DMS79 treated with DMSO at 0.1 percent for 48 hours (cell line): ENCODE results near the gene GPR153.

Experiments
- DNase-seq: peaks from one replicate; lab custom pipeline; 2025; lab: John Stamatoyannopoulos, UW

Gene GPR153

GRCh38 chr1:6287029-6287428 lies 26.1 kb upstream of the GPR153 start:
- DNase-seq = no peak

DNA sequence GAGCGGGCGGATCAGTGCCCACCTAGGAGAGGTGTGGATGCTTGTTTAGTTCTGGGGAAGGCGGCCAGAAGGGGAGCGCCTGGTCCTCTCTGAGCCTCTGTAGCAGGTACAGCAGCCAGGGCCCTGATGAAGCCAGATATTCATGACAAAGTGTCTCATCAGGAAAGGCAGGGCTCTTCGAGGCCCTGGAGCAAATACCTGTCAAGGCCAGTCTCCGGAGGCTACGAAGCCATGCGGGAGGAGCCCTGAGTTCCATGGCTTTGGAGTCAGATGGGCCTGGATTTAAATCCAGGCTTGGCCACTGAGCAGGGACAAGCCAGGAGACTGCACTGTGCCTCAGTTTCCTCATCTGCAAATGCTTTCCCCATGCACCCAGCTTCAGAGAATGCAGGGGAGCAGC lies 25.4 kb upstream of the GPR153 start:
- DNase-seq = no peak

- DNase-seq = no peak
These were observed 24.4 kb upstream of the GPR153 start for GRCh38 chr1:6285336-6285735.

DNA sequence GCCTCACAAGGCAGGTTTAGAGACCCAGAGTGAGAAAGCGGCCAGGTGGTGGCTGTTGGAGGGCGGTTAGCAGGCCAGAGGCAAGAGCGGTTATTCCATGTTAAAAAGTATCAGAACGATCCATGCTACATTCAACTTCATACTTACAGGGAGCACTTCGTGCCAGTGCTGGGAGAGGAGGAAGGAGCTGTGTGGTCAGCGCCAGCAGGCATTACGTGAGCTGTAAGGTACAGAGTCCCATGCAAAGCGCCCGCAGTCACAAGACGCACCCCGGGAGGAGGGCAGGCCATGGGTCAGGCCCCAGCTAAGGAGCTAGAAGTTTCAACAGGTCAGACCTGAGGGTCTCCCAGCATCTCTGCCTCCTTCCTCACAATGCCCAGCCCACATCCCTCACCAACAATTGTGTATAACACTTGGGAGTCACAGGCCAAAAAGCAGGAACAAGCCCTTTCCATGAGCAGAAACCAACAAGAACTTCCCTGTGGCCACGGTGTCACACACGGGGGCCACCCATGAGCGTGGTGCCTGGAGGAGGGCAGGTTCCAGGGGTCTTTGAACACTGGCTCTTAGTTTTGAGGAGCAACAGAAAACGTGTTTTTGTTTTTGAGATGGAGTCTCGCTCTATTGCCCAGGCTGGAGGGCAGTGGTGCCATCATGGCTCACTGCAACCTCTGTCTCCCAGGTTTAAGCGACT lies 21.8 kb upstream of the GPR153 start:
- no peak for DNase-seq

DNA sequence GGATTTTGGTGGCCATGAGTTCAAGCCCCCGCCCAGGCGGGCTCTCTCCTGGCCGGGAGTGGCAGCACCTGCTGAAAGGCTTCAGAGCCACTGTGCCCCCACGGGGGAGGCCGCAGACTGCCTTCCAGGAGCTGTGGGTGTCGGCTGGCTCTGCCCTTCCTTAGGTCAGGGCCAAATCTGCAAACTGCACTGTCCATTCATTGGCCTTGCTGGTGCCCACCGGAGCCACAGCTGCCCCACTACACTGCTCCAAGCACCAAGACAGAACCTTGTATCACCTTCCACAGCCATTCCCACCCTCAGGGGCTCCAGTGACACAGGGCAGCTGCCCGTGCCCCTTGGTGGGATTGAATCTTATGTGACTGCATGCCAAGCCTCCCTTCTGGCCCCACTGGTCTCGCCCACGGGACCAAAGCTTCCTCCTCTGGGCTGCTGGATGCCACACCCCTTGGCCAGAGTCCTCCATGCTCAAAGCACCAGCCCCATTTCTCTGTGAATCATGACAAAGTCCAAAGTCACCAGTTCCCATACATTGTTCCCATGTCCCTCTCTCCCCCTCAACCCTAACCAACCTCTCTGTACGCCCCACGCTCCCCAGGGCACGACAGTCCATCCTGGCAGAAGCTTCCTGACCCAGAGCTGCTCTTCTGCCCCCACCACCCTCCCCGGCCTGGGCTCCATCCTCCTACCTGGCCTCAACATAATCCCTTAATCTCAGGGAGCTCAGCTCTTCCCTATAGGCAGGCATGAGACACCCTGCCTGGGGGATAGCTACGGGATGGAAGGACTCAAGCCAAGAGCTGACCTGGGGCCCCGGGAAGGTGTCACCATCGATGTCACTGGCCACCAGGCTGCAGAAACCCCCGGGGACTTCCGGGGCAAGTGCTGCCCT lies 20.9 kb upstream of the GPR153 start:
- DNase-seq = no peak

- DNase-seq = no peak
These were observed 20.0 kb upstream of the GPR153 start for GRCh38 chr1:6280761-6281451.

- no peak for DNase-seq
These were observed 18.9 kb upstream of the GPR153 start for GRCh38 chr1:6279613-6280383.

- DNase-seq = no peak
These were observed 18.2 kb upstream of the GPR153 start for GRCh38 chr1:6279066-6279465.

GRCh38 chr1:6278263-6278662 lies 17.4 kb upstream of the GPR153 start:
- no peak for DNase-seq

GRCh38 chr1:6276811-6277555 lies 16.1 kb upstream of the GPR153 start:
- no peak for DNase-seq

DNA sequence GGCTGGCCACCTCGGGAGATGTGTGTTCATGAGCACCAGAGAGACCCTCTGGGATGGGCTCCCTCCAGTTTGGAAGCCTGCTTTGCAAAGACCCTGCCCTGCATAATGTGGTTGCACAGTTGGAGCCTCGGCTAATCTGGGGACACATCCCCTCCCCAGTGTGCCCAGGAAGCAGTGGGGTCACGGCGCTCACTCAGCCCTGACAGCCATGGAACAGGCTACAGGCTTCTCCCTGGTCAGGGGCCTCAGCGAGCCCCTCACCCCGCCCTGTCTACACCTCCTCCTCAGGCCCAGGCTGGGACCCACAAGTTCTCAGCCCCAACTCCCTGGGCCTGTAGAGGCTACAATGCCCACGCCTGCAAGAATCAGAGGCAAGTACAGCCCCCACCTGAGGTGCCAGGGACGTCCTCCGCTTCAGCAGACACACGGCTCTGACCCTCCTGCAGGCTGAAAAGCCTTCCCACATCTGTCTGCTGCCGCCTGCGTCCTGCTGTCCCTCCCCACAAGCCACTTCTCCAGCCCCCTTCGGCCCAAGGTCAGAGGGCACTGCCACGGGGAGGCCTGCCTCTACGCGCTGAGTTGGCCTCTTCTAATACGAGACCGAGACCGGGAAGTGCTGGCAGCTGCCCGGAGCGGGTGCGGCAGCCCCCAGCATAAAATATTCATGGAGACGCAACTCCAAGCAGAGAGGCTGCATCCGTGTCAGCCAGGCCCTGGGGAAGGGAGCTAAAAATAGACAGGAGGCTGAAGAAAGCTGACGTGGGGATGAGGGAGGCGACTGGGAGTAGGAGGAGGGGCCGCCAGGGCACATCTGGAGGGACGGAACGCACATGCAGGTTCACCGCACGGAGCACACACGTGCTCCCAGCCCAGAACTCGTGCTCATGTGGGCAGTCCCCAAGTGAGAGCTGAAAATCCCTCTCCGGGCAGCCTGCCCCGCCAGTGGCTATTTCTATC lies 15.2 kb upstream of the GPR153 start:
- no peak for DNase-seq

DNA sequence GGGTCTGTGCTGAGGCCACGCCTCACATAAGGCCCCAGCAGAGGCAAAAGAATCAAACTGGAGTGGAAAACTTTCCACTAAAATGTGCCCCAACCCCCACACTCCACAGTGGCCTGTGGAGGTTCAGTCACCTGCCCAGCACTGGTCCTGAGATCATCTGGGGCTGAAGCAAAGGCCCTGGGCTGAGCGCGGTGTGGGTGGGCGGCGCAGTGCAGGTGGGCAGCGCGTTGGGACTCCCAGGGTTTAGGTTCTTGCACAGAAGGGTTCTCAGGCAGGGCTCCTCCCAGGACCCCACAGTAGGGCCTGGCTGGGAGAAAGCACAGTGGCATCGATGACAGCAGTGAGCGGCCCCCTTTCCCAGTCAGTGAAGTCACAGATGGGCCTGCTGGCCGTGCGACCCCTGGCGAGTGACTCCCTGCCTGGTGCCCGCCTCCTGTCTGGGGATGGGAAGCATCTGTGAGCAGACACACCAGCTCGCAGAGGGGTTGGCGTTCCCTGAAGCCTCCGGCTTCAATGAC lies 13.8 kb upstream of the GPR153 start:
- no peak for DNase-seq

DNA sequence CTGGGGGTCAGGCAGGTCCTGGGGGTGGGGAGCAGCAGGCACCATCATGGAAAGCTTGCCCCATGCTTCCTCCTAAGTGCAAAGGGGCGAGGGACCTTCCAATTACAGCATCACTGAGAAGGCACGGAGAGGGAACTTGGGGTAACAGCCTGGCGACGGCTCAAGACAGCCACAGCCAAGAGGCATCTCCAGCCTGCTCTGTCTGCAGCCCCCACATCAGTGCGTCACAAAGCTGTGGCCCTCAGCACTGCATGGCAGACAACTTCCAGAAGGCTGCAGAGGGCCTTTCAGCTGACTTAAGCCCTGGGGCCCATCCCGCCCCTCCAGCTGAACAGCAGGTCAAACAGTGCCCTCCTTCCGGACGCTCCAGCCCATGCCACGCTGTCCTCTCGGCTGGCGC lies 13.2 kb upstream of the GPR153 start:
- DNase-seq = no peak

- DNase-seq = no peak
These were observed 12.5 kb upstream of the GPR153 start for GRCh38 chr1:6273380-6273891.

- DNase-seq = no peak
These were observed 12.0 kb upstream of the GPR153 start for GRCh38 chr1:6272868-6273267.

GRCh38 chr1:6272452-6272851 lies 11.6 kb upstream of the GPR153 start:
- no peak for DNase-seq

- DNase-seq = no peak
These were observed 10.7 kb upstream of the GPR153 start for GRCh38 chr1:6271554-6271953.

DNA sequence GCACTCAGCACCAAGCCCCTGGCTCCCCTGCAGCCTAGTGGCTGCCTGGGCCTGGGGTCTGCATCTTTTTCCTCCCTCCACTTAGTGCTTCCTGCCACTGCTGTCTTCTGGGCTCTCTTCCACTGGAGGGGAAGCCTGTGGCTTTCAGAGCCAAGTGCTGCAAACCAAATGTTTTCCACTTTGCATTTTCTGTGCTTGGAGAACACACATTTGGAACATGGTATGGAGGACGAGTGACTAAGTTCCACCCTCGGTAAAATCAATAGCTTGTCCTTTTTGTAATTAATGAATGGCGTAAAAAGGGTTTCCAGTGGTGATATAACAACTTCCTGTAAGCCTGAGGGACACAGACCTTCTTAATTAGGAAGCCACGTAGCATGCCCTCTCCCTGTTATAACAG lies 10.1 kb upstream of the GPR153 start:
- DNase-seq = no peak

DNA sequence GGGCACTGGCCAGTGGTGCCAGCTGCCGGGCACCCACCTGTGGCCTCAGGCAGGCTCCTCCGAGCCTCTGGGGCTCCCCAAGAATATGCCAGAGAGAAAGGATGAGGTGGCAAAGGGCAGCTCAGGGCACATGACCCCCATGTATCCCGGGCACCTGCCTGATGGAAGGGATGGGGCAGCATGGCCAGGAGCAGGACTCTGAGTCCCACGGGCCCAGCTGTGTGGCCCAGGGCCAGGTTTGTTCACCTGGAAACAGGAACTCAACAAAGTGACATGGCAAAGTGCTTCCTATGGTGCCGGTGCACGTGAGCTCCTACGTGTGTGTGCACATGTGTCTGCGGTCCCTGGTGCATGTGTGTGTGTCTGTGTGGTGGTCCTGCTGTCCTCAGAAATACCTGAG lies 9.5 kb upstream of the GPR153 start:
- DNase-seq = no peak
